Measurements from ENCODE around the gene RSPH6A. TPM values are rescaled to one million over a fixed set of nuclear protein-coding genes. Genes with fewer than 3 reads are reported as not detected.

Gene RSPH6A
- total RNA-seq, 1 donor from 2014 or later = 0.61 TPM

- Mint-ChIP-seq H3K36me3 (ENCODE audit: unreplicated experiment) (no peaks in the 10 kb centered on the region), H3K27me3 (ENCODE audit: unreplicated experiment) (peaks cover 7% of the 10 kb centered on the region), H3K9me3 (ENCODE audit: unreplicated experiment) (peaks cover 7% of the 10 kb centered on the region), H3K4me3 (ENCODE audit: unreplicated experiment) (no peak overlapping the region), H3K4me1 (ENCODE audit: low read depth, unreplicated experiment) (peaks cover 5% of the 10 kb centered on the region), H3K27ac (ENCODE audit: unreplicated experiment) (no peak overlapping the region)
- TF ChIP-seq CTCF (IDR thresholded peaks at IDR 0.05; ENCODE audit: partially characterized antibody, unreplicated experiment) = no peak
- DNase-seq = no peak
These were observed 4.7 kb upstream of the RSPH6A start for GRCh38 chr19:45819769-45820168.

DNA sequence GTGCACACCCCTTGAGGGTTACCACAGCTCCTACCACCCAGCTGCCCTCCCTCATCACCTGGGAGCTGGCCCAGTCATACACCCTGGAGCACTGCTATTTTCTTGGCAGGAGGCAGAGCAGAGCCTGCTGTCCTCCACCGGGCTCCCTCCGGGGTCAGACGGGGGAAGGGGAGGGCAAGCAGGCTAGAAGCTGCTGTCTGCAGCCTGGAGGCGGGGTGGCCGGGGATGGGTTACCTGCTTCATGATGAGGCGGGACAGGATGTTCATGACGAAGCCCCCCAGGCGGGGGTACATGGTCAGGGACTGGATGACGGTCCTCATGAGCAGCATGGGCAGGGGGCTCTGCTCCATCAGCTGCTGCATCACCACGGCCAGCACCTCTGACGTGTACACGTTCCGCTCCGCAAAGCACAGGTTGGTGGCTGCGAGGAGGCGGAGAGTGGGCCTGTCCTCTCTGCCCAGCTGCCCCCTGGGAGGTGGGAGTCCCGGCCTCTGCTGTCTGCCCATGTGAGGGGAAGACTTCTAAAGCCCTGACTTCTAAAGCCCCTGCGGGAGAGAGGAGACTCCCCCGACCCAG lies 2.7 kb upstream of the RSPH6A start:
- peaks cover 8% of the 10 kb centered on the region for H3K9me3 Mint-ChIP-seq (ENCODE audit: unreplicated experiment)
- DNase-seq = peak; percentile 61
- no peaks in the 10 kb centered on the region for H3K36me3 Mint-ChIP-seq (ENCODE audit: unreplicated experiment)
- H3K27me3 Mint-ChIP-seq (ENCODE audit: unreplicated experiment) = peaks cover 7% of the 10 kb centered on the region
- TF ChIP-seq CTCF (IDR thresholded peaks at IDR 0.05; ENCODE audit: partially characterized antibody, unreplicated experiment) = no peak
- peak overlapping the region; percentile 61 for H3K4me3 Mint-ChIP-seq (ENCODE audit: unreplicated experiment)
- H3K4me1 Mint-ChIP-seq (ENCODE audit: low read depth, unreplicated experiment) = peaks cover 2% of the 10 kb centered on the region
- H3K27ac Mint-ChIP-seq (ENCODE audit: unreplicated experiment) = peak overlapping the region; percentile 95

DNA sequence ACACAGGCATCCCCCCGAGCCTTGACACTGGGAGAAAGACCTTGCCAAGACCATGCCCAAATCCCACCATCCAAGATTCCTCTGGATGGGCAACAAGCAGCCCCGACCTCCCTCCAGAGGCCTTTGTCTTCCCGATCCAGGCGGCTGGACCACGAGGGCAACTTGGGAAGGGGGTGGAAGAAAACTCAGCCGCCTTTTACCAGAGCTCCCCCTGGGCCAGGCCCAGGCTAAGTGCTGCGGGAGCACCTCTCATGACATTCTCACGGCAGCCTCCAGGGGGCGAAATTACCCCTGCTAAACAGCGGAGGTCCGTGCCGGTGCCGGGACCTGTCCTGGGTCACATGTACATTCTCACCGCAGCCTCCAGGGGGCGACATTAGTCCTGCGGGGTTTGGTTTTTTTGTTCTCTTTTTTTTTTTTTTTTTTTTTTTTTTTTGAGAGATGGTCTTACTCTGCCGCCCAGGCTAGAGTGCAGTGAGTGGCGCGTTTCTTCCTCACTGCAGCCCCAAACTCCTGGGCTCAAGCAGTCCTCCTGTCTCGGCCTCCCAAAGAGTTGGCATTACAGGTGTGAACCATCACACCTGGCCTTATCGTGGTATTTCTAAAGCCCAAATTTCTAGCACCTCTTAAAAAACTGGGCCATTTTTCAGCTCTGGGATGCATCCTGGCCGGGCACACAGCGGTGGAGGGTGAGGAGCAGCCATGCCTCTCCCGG lies 2.1 kb upstream of the RSPH6A start:
- Mint-ChIP-seq H3K4me1 (ENCODE audit: low read depth, unreplicated experiment) (peaks cover 2% of the 10 kb centered on the region), H3K9me3 (ENCODE audit: unreplicated experiment) (peaks cover 8% of the 10 kb centered on the region), H3K27me3 (ENCODE audit: unreplicated experiment) (peaks cover 7% of the 10 kb centered on the region), H3K36me3 (ENCODE audit: unreplicated experiment) (no peaks in the 10 kb centered on the region), H3K4me3 (ENCODE audit: unreplicated experiment) (peak overlapping the region; percentile 61), H3K27ac (ENCODE audit: unreplicated experiment) (peak overlapping the region; percentile 95)
- peak; percentile 99 for DNase-seq
- TF ChIP-seq CTCF (IDR thresholded peaks at IDR 0.05; ENCODE audit: partially characterized antibody, unreplicated experiment) = peak; percentile 97

DNA sequence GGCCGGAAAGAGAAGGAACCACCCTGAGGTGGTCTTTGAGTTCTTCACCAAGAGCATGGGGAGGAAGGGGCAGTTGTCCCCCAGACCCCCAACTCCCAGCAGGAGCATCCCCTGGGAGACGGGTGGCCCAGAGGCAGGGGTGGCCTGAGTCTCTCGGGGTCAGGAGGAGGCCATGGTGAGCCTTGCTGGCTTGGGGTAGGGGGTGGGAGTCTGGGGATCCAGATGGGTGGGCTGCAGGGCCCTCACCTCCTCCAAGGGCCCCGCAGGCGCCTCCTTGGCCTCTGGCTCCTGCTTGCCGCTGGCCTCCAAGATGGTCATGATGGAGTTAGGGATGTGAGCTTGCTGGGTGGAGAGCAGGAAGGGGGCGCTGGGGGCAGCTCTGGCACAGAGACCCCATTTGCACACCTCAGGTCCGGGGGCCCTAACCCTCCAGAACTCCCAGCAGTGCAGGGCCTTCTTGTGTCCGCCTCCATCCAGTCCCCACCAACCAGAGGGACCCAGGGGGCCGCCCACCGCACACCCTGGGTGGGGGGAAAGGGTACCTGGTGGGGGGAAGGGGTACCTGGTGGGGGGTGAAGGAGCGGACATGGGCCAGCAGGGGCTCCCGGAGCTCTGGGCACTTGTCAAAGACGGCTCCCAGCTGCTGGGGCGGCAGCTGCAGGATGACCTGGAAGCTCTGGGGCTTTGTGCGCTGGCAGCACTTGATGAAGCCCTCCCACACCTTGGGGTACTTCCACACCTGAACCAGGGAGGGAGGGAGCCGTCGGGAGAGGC lies 1.3 kb upstream of the RSPH6A start:
- no peak for TF ChIP-seq CTCF (IDR thresholded peaks at IDR 0.05; ENCODE audit: partially characterized antibody, unreplicated experiment)
- H3K36me3 Mint-ChIP-seq (ENCODE audit: unreplicated experiment) = no peaks in the 10 kb centered on the region
- H3K4me1 Mint-ChIP-seq (ENCODE audit: low read depth, unreplicated experiment) = peaks cover 2% of the 10 kb centered on the region
- peak overlapping the region; percentile 88 for H3K4me3 Mint-ChIP-seq (ENCODE audit: unreplicated experiment)
- peaks cover 7% of the 10 kb centered on the region for H3K27me3 Mint-ChIP-seq (ENCODE audit: unreplicated experiment)
- H3K27ac Mint-ChIP-seq (ENCODE audit: unreplicated experiment) = peak overlapping the region; percentile 95
- peak; percentile 59 for DNase-seq
- H3K9me3 Mint-ChIP-seq (ENCODE audit: unreplicated experiment) = peaks cover 8% of the 10 kb centered on the region

Data from glutamatergic neuron (in vitro differentiated cells).